HG02840 (cell line): ENCODE results near the gene FAM83B.

Experiments used
- ATAC-seq: cut with Tn5 transposase; IDR thresholded peaks from one replicate; pipeline ENCODE4 v1.9.1; 2021; ENCODE audit warnings: mild to moderate bottlenecking, moderate library complexity, moderate number of reproducible peaks; ENCODE audit not compliant: unreplicated experiment, low FRiP score

Gene FAM83B

GRCh38 chr6:54893818-54894217 is 47.2 kb downstream of the FAM83B start:
- no peak for ATAC-seq

GRCh38 chr6:54896302-54896701 is 49.7 kb downstream of the FAM83B start:
- no peak for ATAC-seq

- no peak for ATAC-seq
Measured at GRCh38 chr6:54897462-54898189, 51.1 kb downstream of the FAM83B start.

- no peak for ATAC-seq
Measured at GRCh38 chr6:54898767-54899166, 52.2 kb downstream of the FAM83B start.

- no peak for ATAC-seq
Measured at GRCh38 chr6:54899442-54899841, 52.9 kb downstream of the FAM83B start.

GRCh38 chr6:54899986-54900385 is 53.4 kb downstream of the FAM83B start:
- ATAC-seq = no peak

- ATAC-seq = no peak
Measured at GRCh38 chr6:54900666-54901065, 54.1 kb downstream of the FAM83B start.

- no peak for ATAC-seq
Measured at GRCh38 chr6:54903884-54904283, 57.3 kb downstream of the FAM83B start.

- ATAC-seq = no peak
Measured at GRCh38 chr6:54907355-54907754, 60.8 kb downstream of the FAM83B start.

- ATAC-seq = no peak
Measured at GRCh38 chr6:54909184-54909583, 62.6 kb downstream of the FAM83B start.

- no peak for ATAC-seq
Measured at GRCh38 chr6:54910431-54910884, 63.9 kb downstream of the FAM83B start.

GRCh38 chr6:54910921-54911320 is 64.3 kb downstream of the FAM83B start:
- ATAC-seq = no peak

- no peak for ATAC-seq
Measured at GRCh38 chr6:54913211-54913610, 66.6 kb downstream of the FAM83B start.

GRCh38 chr6:54916858-54917257 is 70.3 kb downstream of the FAM83B start:
- ATAC-seq = no peak

GRCh38 chr6:54920628-54921027 is 74.1 kb downstream of the FAM83B start:
- no peak for ATAC-seq

- ATAC-seq = no peak
Measured at GRCh38 chr6:54921891-54922290, 75.3 kb downstream of the FAM83B start.

- ATAC-seq = no peak
Measured at GRCh38 chr6:54929245-54929909, 82.8 kb downstream of the FAM83B start.

- ATAC-seq = no peak
Measured at GRCh38 chr6:54932622-54933021, 86.1 kb downstream of the FAM83B start.

- no peak for ATAC-seq
Measured at GRCh38 chr6:54935739-54936138, 89.2 kb downstream of the FAM83B start.

- ATAC-seq = no peak
Measured at GRCh38 chr6:54937371-54937770, 90.8 kb downstream of the FAM83B start.

- no peak for ATAC-seq
Measured at GRCh38 chr6:54957698-54958097, 111.1 kb downstream of the FAM83B start.

- ATAC-seq = no peak
Measured at GRCh38 chr6:54958446-54958845, 111.9 kb downstream of the FAM83B start.
